ENCODE measurements around the gene TOMM5.

GRCh38 chr9:37626708-37627292 is 34.4 kb upstream of the TOMM5 start:
- TF ChIP-seq, protein P1, sequence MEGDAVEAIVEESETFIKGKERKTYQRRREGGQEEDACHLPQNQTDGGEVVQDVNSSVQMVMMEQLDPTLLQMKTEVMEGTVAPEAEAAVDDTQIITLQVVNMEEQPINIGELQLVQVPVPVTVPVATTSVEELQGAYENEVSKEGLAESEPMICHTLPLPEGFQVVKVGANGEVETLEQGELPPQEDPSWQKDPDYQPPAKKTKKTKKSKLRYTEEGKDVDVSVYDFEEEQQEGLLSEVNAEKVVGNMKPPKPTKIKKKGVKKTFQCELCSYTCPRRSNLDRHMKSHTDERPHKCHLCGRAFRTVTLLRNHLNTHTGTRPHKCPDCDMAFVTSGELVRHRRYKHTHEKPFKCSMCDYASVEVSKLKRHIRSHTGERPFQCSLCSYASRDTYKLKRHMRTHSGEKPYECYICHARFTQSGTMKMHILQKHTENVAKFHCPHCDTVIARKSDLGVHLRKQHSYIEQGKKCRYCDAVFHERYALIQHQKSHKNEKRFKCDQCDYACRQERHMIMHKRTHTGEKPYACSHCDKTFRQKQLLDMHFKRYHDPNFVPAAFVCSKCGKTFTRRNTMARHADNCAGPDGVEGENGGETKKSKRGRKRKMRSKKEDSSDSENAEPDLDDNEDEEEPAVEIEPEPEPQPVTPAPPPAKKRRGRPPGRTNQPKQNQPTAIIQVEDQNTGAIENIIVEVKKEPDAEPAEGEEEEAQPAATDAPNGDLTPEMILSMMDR (IDR thresholded peaks at IDR 0.05), result no peak
- TF ChIP-seq POLR2A (IDR thresholded peaks at IDR 0.05), result no peak

Measured in lower leg skin (tissue), 3 donors.